PC-3 (cell line): ENCODE results near the gene CD48.

Source experiments
- EZH2 ChIP-seq: fragments of 300-600 bp; sonication (generic); IDR thresholded peaks from one replicate; pipeline ENCODE4 v1.6.1; 2017; ENCODE audit warnings: antibody characterized with exemption, mild to moderate bottlenecking, low read length; ENCODE audit not compliant: unreplicated experiment
- TF ChIP-seq, protein P1 (sequence below): fragments of 300-600 bp; sonication (generic); conservative IDR thresholded peaks from 2 replicates; pipeline ENCODE4 v1.5.1; 2017; ENCODE audit warnings: antibody characterized with exemption, low read depth, mild to moderate bottlenecking, low read length

DNA sequence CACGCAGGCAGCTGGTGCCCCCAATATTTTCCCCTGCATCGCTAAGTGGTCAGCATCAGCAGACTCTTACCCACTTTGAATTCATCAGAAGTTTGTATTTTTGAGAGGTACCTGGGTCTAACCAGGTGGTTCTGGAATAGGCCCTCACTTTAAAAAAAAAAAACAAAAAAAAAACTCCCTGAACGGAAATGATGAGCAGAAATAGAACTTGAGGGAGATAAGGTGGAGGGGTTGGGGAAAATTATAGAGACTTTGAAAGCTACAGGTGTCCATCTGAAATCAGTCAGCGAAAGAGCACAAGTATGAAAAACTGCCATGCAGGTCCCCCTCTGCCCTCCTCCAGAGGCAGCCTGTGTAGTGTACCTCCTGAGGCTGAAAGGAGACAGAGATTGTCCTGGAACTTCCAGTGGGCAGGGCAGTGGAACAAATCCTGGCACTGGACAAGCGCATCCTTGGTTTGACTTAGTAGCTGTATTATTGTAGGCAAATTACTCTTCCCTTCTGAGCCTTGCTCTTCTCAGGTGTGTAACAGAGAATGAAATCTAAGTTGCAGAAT, 28.6 kb upstream of the CD48 start:
- TF ChIP-seq, protein P1, sequence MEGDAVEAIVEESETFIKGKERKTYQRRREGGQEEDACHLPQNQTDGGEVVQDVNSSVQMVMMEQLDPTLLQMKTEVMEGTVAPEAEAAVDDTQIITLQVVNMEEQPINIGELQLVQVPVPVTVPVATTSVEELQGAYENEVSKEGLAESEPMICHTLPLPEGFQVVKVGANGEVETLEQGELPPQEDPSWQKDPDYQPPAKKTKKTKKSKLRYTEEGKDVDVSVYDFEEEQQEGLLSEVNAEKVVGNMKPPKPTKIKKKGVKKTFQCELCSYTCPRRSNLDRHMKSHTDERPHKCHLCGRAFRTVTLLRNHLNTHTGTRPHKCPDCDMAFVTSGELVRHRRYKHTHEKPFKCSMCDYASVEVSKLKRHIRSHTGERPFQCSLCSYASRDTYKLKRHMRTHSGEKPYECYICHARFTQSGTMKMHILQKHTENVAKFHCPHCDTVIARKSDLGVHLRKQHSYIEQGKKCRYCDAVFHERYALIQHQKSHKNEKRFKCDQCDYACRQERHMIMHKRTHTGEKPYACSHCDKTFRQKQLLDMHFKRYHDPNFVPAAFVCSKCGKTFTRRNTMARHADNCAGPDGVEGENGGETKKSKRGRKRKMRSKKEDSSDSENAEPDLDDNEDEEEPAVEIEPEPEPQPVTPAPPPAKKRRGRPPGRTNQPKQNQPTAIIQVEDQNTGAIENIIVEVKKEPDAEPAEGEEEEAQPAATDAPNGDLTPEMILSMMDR, result no peak
- no peak for TF ChIP-seq EZH2
